Measurements from ENCODE around the gene CSHL1. TPM values are rescaled to one million over a fixed set of nuclear protein-coding genes. Genes with fewer than 3 reads are reported as not detected.
"Not testable (repeated sequence)": the region's sequence is repeated elsewhere in the genome, so short reads cannot be mapped to it uniquely, and the experiment has no call there.

CSHL1 gene
- total and polyA plus RNA-seq, 2 donors (not counting 1 experiment from before 2014, with no cell fraction given), result not detected

- intact Hi-C loops (cut with micrococcal nuclease); H3K79me2 ChIP-seq (ENCODE audit: control insufficient read depth, insufficient read depth, low read length); H3K36me3 ChIP-seq (replicated peaks in 1 of 2; ENCODE audit: control extremely low read depth in 1 of 2, control insufficient read depth in 1 of 2, extremely low read depth in 1 of 2, insufficient read depth in 2 of 2, low read length in 1 of 2); H4K20me1 ChIP-seq (ENCODE audit: control insufficient read depth, insufficient read depth, low read length, poor library complexity, severe bottlenecking); H3K4me1 Mint-ChIP-seq; H3K4me2 ChIP-seq (replicated peaks; ENCODE audit: low read depth, low read length, poor library complexity, severe bottlenecking); ATAC-seq (ENCODE audit: low read depth); H3K4me3 ChIP-seq (ENCODE audit: control extremely low read depth in 1 of 5, extremely low read depth in 1 of 5, insufficient read depth in 1 of 5, low read depth in 2 of 5, low read length in 4 of 5); H3K27me3 Mint-ChIP-seq; H3K27ac ChIP-seq (ENCODE audit: low read length in 2 of 2); H3K27me3 ChIP-seq (replicated peaks in 1 of 4; ENCODE audit: control extremely low read depth in 1 of 4, control insufficient read depth in 3 of 4, insufficient read depth in 4 of 4, low read length in 3 of 4); H3K4me3 Mint-ChIP-seq; POLR2A ChIA-PET; DNase-seq; H3K4me1 ChIP-seq (ENCODE audit: control insufficient read depth in 2 of 2, insufficient read depth in 2 of 2, low read length in 2 of 2); H3K9ac ChIP-seq (ENCODE audit: low read length); H3K9me3 Mint-ChIP-seq (ENCODE audit: insufficient read depth); H3K9me3 ChIP-seq (ENCODE audit: control extremely low read depth in 1 of 3, control insufficient read depth in 2 of 3, insufficient read depth in 1 of 3, low read length in 2 of 3); H3K27ac Mint-ChIP-seq; H2AFZ ChIP-seq (ENCODE audit: insufficient read depth, low read depth, low read length, poor library complexity, severe bottlenecking): not testable (repeated sequence)
- CTCF ChIA-PET, result interaction anchor here (1.0 kb wide), 1 partner anchor 20 kb away, joined by 3 read pairs; no protein-coding TSS in a partner anchor
- WGBS (ENCODE audit: insufficient coverage), result no CpG with 5 or more reads among the region's 9 CpGs
Observed at GRCh38 chr17:63869491-63870291, 41.4 kb downstream of the CSHL1 start.

GRCh38 chr17:63866625-63867024, 44.4 kb downstream of the CSHL1 start:
- no CpG with 5 or more reads among the region's 7 CpGs for whole genome bisulfite sequencing (ENCODE audit: insufficient coverage)
- H3K27me3 Mint-ChIP-seq; H3K4me3 ChIP-seq (ENCODE audit: control extremely low read depth in 1 of 5, extremely low read depth in 1 of 5, insufficient read depth in 1 of 5, low read depth in 2 of 5, low read length in 4 of 5); H3K9me3 ChIP-seq (ENCODE audit: control extremely low read depth in 1 of 3, control insufficient read depth in 2 of 3, insufficient read depth in 1 of 3, low read length in 2 of 3); DNase-seq; H3K79me2 ChIP-seq (ENCODE audit: control insufficient read depth, insufficient read depth, low read length); H3K27ac Mint-ChIP-seq; H3K4me3 Mint-ChIP-seq; H3K27ac ChIP-seq (ENCODE audit: low read length in 2 of 2); H2AFZ ChIP-seq (ENCODE audit: insufficient read depth, low read depth, low read length, poor library complexity, severe bottlenecking); H4K20me1 ChIP-seq (ENCODE audit: control insufficient read depth, insufficient read depth, low read length, poor library complexity, severe bottlenecking); H3K4me1 ChIP-seq (ENCODE audit: control insufficient read depth in 2 of 2, insufficient read depth in 2 of 2, low read length in 2 of 2); H3K9me3 Mint-ChIP-seq (ENCODE audit: insufficient read depth); H3K36me3 ChIP-seq (replicated peaks in 1 of 2; ENCODE audit: control extremely low read depth in 1 of 2, control insufficient read depth in 1 of 2, extremely low read depth in 1 of 2, insufficient read depth in 2 of 2, low read length in 1 of 2); H3K4me1 Mint-ChIP-seq; H3K4me2 ChIP-seq (replicated peaks; ENCODE audit: low read depth, low read length, poor library complexity, severe bottlenecking); POLR2A ChIA-PET; ATAC-seq (ENCODE audit: low read depth); H3K27me3 ChIP-seq (replicated peaks in 1 of 4; ENCODE audit: control extremely low read depth in 1 of 4, control insufficient read depth in 3 of 4, insufficient read depth in 4 of 4, low read length in 3 of 4); H3K9ac ChIP-seq (ENCODE audit: low read length): not testable (repeated sequence)
- intact Hi-C loops (cut with micrococcal nuclease), result loop anchor here (1.0 kb wide), 1 partner anchor 441 kb away; no protein-coding TSS in a partner anchor
- CTCF ChIA-PET, result interaction anchor here (0.8 to 4.0 kb wide), 12 partner anchors 8 to 415 kb away, joined by 3 to 13 read pairs (median 4); no protein-coding TSS in a partner anchor

Small RNAs within 50 kb of the gene (small RNA-seq; reads per million reads assigned to genes)
- gene AC040958.1 (ENCODE audit: insufficient read length, low read depth, low replicate concordance) (not detected), gene AC127029.1 (ENCODE audit: insufficient read length, low read depth, low replicate concordance) (not detected), gene GH1 (ENCODE audit: insufficient read length, low read depth, low replicate concordance) (not detected)

Other genes starting within 250 kb of the CSHL1 start
- 575 and 587 TPM in 2 replicates for gene LIMD2, start 211.1 kb downstream of the CSHL1 start, total RNA-seq
- gene LIMD2, start 211.1 kb downstream of the CSHL1 start, polyA plus RNA-seq, result 1,105 and 1,396 TPM in 2 replicates
- 87.4 and 93.2 TPM in 2 replicates for gene STRADA, start 169.5 kb downstream of the CSHL1 start, total RNA-seq
- 45.2 and 48.1 TPM in 2 replicates for gene STRADA, start 169.5 kb downstream of the CSHL1 start, polyA plus RNA-seq
- 36.2 and 39.7 TPM in 2 replicates for gene CCDC47, start 137.7 kb downstream of the CSHL1 start, total RNA-seq
- gene CCDC47, start 137.7 kb downstream of the CSHL1 start, polyA plus RNA-seq, result 7.4 and 12.9 TPM in 2 replicates
- gene DDX42, start 137.1 kb downstream of the CSHL1 start, total RNA-seq, result 170 and 181 TPM in 2 replicates
- 61.6 and 118 TPM in 2 replicates for gene DDX42, start 137.1 kb downstream of the CSHL1 start, polyA plus RNA-seq
- 84.7 and 87.1 TPM in 2 replicates for gene PSMC5, start 83.8 kb downstream of the CSHL1 start, total RNA-seq
- gene PSMC5, start 83.8 kb downstream of the CSHL1 start, polyA plus RNA-seq, result 104 and 113 TPM in 2 replicates
- gene FTSJ3, start 83.6 kb downstream of the CSHL1 start, total RNA-seq, result 75.9 and 78.2 TPM in 2 replicates
- 26.5 and 35.1 TPM in 2 replicates for gene FTSJ3, start 83.6 kb downstream of the CSHL1 start, polyA plus RNA-seq
- gene SMARCD2, start 68.6 kb downstream of the CSHL1 start, total RNA-seq, result 124 and 125 TPM in 2 replicates
- 56.9 and 60.6 TPM in 2 replicates for gene SMARCD2, start 68.6 kb downstream of the CSHL1 start, polyA plus RNA-seq
- not detected in 2 replicates for gene CSH2, start 37.6 kb downstream of the CSHL1 start, total RNA-seq
- not detected in 2 replicates for gene CSH2, start 37.6 kb downstream of the CSHL1 start, polyA plus RNA-seq
- not detected in 2 replicates for gene GH2, start 29.3 kb downstream of the CSHL1 start, total RNA-seq
- not detected in 2 replicates for gene GH2, start 29.3 kb downstream of the CSHL1 start, polyA plus RNA-seq
- not detected in 2 replicates for gene CSH1, start 14.7 kb downstream of the CSHL1 start, total RNA-seq
- gene CSH1, start 14.7 kb downstream of the CSHL1 start, polyA plus RNA-seq, result not detected in 2 replicates
- gene GH1, start 7.6 kb upstream of the CSHL1 start, total RNA-seq, result 1.7 and 2.7 TPM in 2 replicates
- gene GH1, start 7.6 kb upstream of the CSHL1 start, polyA plus RNA-seq, result 2.3 and 3.5 TPM in 2 replicates
- 891 and 915 TPM in 2 replicates for gene CD79B, start 21.1 kb upstream of the CSHL1 start, total RNA-seq
- gene CD79B, start 21.1 kb upstream of the CSHL1 start, polyA plus RNA-seq, result 675 and 1,100 TPM in 2 replicates
- gene SCN4A, start 61.7 kb upstream of the CSHL1 start, total RNA-seq, result 1.1 TPM in 2 replicates
- 1.4 and 2.2 TPM in 2 replicates for gene SCN4A, start 61.7 kb upstream of the CSHL1 start, polyA plus RNA-seq
- not detected in 2 replicates for gene PRR29, start 87.1 kb upstream of the CSHL1 start, total RNA-seq
- gene PRR29, start 87.1 kb upstream of the CSHL1 start, polyA plus RNA-seq, result 0.03 and 0.07 TPM in 2 replicates
- 48.7 and 55.7 TPM in 2 replicates for gene ICAM2, start 109.4 kb upstream of the CSHL1 start, total RNA-seq
- gene ICAM2, start 109.4 kb upstream of the CSHL1 start, polyA plus RNA-seq, result 109 and 149 TPM in 2 replicates
- gene ERN1, start 218.9 kb upstream of the CSHL1 start, total RNA-seq, result 19.4 and 24.7 TPM in 2 replicates
- gene ERN1, start 218.9 kb upstream of the CSHL1 start, polyA plus RNA-seq, result 7.0 and 8.8 TPM in 2 replicates